Upper lobe of left lung (tissue), 4 donors: ENCODE results near the gene APOA4.

ENCODE experiments used
- CTCF ChIP-seq, 6 experiments: fragments of 450-650 bp in 4 of 6; fragments of 200-600 bp in 2 of 6; sonication (generic) in 2 of 6; IDR thresholded peaks; one replicate each; pipeline ENCODE4 v1.5.1; 2016 to 2019; ENCODE audit warnings: antibody characterized with exemption in 6 of 6
- POLR2A ChIP-seq, 4 donors: fragments of 450-650 bp; IDR thresholded peaks; one replicate each; pipeline ENCODE4 v1.5.1; 2016 to 2017; ENCODE audit warnings: antibody characterized with exemption in 4 of 4, mild to moderate bottlenecking in 2 of 4
- POLR2AphosphoS5 ChIP-seq, 2 donors: sonication (generic); formaldehyde crosslinking; IDR thresholded peaks; one replicate each; pipeline ENCODE4 v1.5.1; 2017; ENCODE audit warnings: antibody characterized with exemption in 2 of 2

GRCh38 chr11:116838321-116839084, 15.4 kb upstream of the APOA4 start:
- TF ChIP-seq POLR2A (IDR thresholded peaks at IDR 0.05) (no peak), CTCF (IDR thresholded peaks at IDR 0.05) (no peak), POLR2AphosphoS5 (IDR thresholded peaks at IDR 0.05) (no peak)
